Stomach (tissue), 4 donors: ENCODE measurements around the gene TRMU.

Source experiments
- EP300 ChIP-seq: sonication (generic); formaldehyde crosslinking; IDR thresholded peaks from one replicate; pipeline ENCODE4 v1.6.1; 2017; ENCODE audit warnings: antibody characterized with exemption
- POLR2A ChIP-seq, 4 donors: fragments of 450-650 bp; IDR thresholded peaks; one replicate each; pipeline ENCODE4 v1.6.1; 2016; ENCODE audit warnings: antibody characterized with exemption in 4 of 4, control low read depth in 2 of 4, mild to moderate bottlenecking in 1 of 4, moderate library complexity in 1 of 4
- POLR2AphosphoS5 ChIP-seq, 3 donors: sonication (generic); formaldehyde crosslinking; IDR thresholded peaks; one replicate each; pipeline ENCODE4 v1.6.1; 2016; ENCODE audit warnings: antibody characterized with exemption in 3 of 3
- TF ChIP-seq, protein P1 (sequence below), 7 experiments: fragments of 450-650 bp in 4 of 7; fragments of 200-600 bp in 3 of 7; sonication (generic) in 3 of 7; IDR thresholded peaks; one replicate each; pipeline ENCODE4 v1.5.1; 2016 to 2019; ENCODE audit warnings: antibody characterized with exemption in 7 of 7, control low read depth in 2 of 7, mild to moderate bottlenecking in 1 of 7

GRCh38 chr22:46367707-46368191 is 32.2 kb downstream of the TRMU start:
- TF ChIP-seq, protein P1, sequence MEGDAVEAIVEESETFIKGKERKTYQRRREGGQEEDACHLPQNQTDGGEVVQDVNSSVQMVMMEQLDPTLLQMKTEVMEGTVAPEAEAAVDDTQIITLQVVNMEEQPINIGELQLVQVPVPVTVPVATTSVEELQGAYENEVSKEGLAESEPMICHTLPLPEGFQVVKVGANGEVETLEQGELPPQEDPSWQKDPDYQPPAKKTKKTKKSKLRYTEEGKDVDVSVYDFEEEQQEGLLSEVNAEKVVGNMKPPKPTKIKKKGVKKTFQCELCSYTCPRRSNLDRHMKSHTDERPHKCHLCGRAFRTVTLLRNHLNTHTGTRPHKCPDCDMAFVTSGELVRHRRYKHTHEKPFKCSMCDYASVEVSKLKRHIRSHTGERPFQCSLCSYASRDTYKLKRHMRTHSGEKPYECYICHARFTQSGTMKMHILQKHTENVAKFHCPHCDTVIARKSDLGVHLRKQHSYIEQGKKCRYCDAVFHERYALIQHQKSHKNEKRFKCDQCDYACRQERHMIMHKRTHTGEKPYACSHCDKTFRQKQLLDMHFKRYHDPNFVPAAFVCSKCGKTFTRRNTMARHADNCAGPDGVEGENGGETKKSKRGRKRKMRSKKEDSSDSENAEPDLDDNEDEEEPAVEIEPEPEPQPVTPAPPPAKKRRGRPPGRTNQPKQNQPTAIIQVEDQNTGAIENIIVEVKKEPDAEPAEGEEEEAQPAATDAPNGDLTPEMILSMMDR (IDR thresholded peaks at IDR 0.05), result peak in 6 of 7 experiments; percentile 70 to 97 (median 86)
- TF ChIP-seq EP300, result no peak
- peak in 1 of 3 donors; percentile 78 for TF ChIP-seq POLR2AphosphoS5 (IDR thresholded peaks at IDR 0.05)
- TF ChIP-seq POLR2A (IDR thresholded peaks at IDR 0.05), result no peak
